ENCODE measurements around the gene UST. TPM values are rescaled to one million over a fixed set of nuclear protein-coding genes. Genes with fewer than 3 reads are reported as not detected.

UST gene
- total and polyA plus RNA-seq, 2 experiments from 2014 or later: 2.9 to 4.0 TPM

DNA sequence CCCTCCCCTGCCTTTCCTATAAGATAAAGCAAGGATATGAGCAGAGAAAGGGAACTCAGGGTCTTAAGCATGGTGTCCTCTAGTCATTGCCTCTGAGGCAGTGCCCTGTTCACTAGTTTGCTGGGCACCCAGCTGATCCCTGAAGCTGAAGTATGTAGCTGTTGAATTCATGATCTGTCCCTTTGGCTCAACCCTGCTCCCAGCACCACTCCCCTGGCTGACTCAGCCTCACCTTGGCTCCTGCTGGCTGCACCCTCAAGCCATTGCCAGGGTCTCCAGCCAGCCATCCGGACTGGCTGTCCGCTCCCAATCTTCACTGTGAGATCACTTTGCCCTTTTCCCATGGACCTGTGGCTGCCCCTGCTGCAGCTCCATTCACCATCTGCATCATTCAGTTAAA lies 25.9 kb upstream of the UST start:
- Histone ChIP-seq H3K9me3 (ENCODE audit: low read depth) (no peaks in the 10 kb centered on the region), H3K27ac (no peak overlapping the region), H3K27me3 (no peaks in the 10 kb centered on the region), H3K4me3 (no peak overlapping the region), H3K4me1 (ENCODE audit: low read depth) (no peaks in the 10 kb centered on the region), H3K36me3 (no peaks in the 10 kb centered on the region)
- no peak for TF ChIP-seq CTCF (IDR thresholded peaks at IDR 0.05; ENCODE audit: low read depth, low read length)
- no peak for DNase-seq (ENCODE audit: low read depth in 1 of 2, low spot score in 1 of 2)

DNA sequence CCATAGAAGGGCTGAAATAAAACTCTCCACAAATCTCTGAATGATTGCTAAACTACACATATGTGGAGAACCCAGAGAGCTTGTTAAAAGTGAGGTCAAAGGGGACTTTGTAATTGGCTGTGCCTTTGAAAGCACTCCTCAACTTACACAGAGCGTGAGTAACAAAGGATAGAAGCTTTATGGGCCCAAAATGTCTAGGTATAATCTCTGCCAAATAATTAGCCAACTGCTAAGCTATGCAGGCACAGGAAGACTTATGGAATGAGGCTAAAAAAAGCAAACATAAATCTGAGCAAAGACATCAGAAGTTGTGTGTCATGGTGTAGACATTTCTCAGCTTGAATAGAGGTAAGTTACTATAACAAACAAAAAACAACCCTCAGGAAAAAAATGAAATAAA lies 23.3 kb upstream of the UST start:
- Histone ChIP-seq H3K36me3 (no peaks in the 10 kb centered on the region), H3K4me3 (no peak overlapping the region), H3K9me3 (ENCODE audit: low read depth) (no peaks in the 10 kb centered on the region), H3K4me1 (ENCODE audit: low read depth) (no peaks in the 10 kb centered on the region), H3K27me3 (no peaks in the 10 kb centered on the region), H3K27ac (no peak overlapping the region)
- TF ChIP-seq CTCF (IDR thresholded peaks at IDR 0.05; ENCODE audit: low read depth, low read length): no peak
- DNase-seq (ENCODE audit: low read depth in 1 of 2, low spot score in 1 of 2): peak in 1 of 2 donors; percentile 70

- DNase-seq (ENCODE audit: low read depth in 1 of 2, low spot score in 1 of 2): no peak
- Histone ChIP-seq H3K9me3 (ENCODE audit: low read depth) (no peaks in the 10 kb centered on the region), H3K36me3 (no peaks in the 10 kb centered on the region), H3K27me3 (no peaks in the 10 kb centered on the region), H3K4me3 (no peak overlapping the region), H3K4me1 (ENCODE audit: low read depth) (no peaks in the 10 kb centered on the region), H3K27ac (no peak overlapping the region)
- no peak for TF ChIP-seq CTCF (IDR thresholded peaks at IDR 0.05; ENCODE audit: low read depth, low read length)
These were observed 22.4 kb upstream of the UST start for GRCh38 chr6:148724428-148724827.

DNA sequence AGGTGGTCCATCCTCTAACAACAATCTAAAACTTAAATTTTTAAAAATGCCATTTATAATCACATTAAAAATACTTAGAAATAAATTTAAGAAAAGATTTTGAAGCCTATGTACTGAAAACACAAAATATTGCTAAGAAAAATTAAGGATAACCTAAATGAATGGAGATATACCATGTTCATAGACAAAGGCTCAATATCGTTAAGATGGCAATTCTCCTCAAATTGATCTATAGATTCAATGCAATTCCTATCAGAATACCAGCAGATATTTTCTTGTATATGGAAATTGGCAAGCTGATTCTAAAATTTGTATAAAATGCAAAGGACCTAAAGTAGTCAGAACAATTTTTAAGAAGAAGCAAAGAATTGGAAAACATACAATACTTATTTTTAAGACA lies 19.7 kb upstream of the UST start:
- no peaks in the 10 kb centered on the region for H3K36me3 ChIP-seq
- no peak overlapping the region for H3K27ac ChIP-seq
- no peaks in the 10 kb centered on the region for H3K27me3 ChIP-seq
- DNase-seq (ENCODE audit: low read depth in 1 of 2, low spot score in 1 of 2): no peak
- no peaks in the 10 kb centered on the region for H3K9me3 ChIP-seq (ENCODE audit: low read depth)
- H3K4me3 ChIP-seq: no peak overlapping the region
- TF ChIP-seq CTCF (IDR thresholded peaks at IDR 0.05; ENCODE audit: low read depth, low read length): no peak
- no peaks in the 10 kb centered on the region for H3K4me1 ChIP-seq (ENCODE audit: low read depth)

- Histone ChIP-seq H3K9me3 (ENCODE audit: low read depth) (no peaks in the 10 kb centered on the region), H3K4me1 (ENCODE audit: low read depth) (no peaks in the 10 kb centered on the region), H3K4me3 (no peak overlapping the region), H3K27me3 (no peaks in the 10 kb centered on the region), H3K36me3 (no peaks in the 10 kb centered on the region), H3K27ac (no peak overlapping the region)
- TF ChIP-seq CTCF (IDR thresholded peaks at IDR 0.05; ENCODE audit: low read depth, low read length): no peak
- no peak for DNase-seq (ENCODE audit: low read depth in 1 of 2, low spot score in 1 of 2)
These were observed 10.8 kb upstream of the UST start for GRCh38 chr6:148735989-148736388.

All from cardiac muscle cell (in vitro differentiated cells and primary cell).